Brain microvascular endothelial cell (primary cell): ENCODE measurements around the gene PLB1.

Experiments used
- DNase-seq: peaks from one replicate; pipeline ENCODE4 v3.0.0-alpha.2; 2020
- H3K27ac ChIP-seq: fragments of 250-450 bp; sonication (Bioruptor Pico); 2 replicates; pipeline ENCODE4 v1.5.1; 2020; ENCODE audit warnings: mild to moderate bottlenecking, moderate library complexity
- H3K27me3 ChIP-seq: fragments of 250-450 bp; sonication (Bioruptor Pico); replicated peaks from 2 replicates; pipeline ENCODE4 v1.5.1; 2020; ENCODE audit warnings: mild to moderate bottlenecking
- H3K36me3 ChIP-seq: fragments of 250-450 bp; sonication (Bioruptor Pico); replicated peaks from 2 replicates; pipeline ENCODE4 v1.5.1; 2020; ENCODE audit warnings: mild to moderate bottlenecking
- H3K4me3 ChIP-seq: 2 replicates; pipeline ENCODE4 v1.5.1; 2011; ENCODE audit warnings: low read depth, mild to moderate bottlenecking, control low read depth, low read length, moderate library complexity
- CTCF ChIP-seq: IDR thresholded peaks from 2 replicates; pipeline ENCODE4 v1.5.1; 2011; ENCODE audit warnings: low read depth, mild to moderate bottlenecking, moderate library complexity, low read length, control low read depth, inconsistent platforms; ENCODE audit errors: missing control alignments
- in situ Hi-C: cut with HindIII; loops from 2 replicates; pipeline ENCODE4 v1.10.0; 2017; ENCODE audit warnings: low sequenced_read_pairs, low pct_ligation_motif_present

The PLB1 gene

DNA sequence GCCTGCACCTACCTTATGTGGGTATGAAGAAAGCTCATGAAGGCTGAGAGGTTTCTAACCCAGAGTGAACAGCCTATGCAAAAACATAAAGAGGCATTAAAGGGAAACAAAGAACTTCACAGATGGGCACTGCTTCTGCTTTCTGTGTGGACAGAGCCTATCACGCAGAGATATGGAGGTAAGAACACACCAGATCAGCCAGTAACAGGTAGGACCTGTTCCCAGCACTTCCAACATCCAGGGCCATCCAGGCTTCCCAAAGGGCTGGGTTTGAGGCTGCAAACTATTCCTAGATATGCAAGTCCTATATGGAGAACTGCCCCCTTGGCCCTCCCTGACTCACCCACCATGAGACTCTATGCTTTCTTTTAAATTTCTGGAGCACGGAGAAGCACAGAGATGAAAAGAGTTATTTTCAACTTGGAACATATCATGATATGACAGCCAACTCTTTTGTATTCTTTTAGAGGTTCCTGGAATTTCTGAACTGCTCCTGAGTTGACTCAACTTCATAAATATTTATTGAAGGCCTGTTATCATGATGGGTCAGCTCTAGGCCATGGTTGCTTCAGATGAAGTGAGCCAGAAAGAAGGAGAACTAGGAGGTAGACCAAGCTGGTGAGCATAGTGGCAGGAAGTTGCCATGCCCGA, 178.3 kb downstream of the PLB1 start:
- Histone ChIP-seq H3K27me3 (no peaks in the 10 kb centered on the region), H3K36me3 (no peaks in the 10 kb centered on the region), H3K27ac (peak overlapping the region; percentile 49), H3K4me3 (no peak overlapping the region)
- in situ Hi-C loops = no loop called here
- peak; percentile 67 for DNase-seq
- no peak for TF ChIP-seq CTCF

- no peak for DNase-seq
- in situ Hi-C loops = no loop called here
Observed at GRCh38 chr2:28674713-28675068, 178.8 kb downstream of the PLB1 start.

DNA sequence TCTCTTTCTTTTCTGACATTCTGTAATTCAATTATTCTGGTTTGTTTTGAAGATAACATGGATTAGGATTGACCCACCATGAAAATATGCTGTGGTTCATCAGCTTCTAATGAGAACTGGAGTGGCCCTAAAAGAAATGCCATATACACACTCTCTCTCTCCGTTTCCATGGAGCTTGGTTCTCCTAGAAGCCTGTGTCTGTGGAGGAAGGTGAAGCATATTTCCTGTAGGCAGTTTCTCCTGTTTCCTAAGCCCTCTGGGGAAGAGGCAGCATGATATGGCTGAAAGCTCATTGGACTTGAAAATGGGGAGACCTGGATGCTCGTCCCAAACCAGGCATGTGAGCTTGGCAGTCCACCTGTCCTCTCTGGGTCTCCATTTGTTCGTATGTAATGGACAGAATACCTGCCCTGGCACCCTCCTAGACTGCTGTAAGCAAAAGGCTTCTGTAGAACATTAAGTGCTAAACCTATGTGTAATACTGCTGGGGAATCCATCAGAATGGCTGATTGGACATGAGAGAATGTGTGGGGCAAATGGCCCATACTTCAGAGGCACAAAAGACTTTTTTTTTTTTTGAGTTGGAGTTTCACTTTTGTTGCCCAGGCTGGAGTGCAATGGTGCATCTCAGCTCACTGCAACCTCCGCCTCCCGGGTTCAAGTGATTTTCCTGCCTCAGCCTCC, 180.4 kb downstream of the PLB1 start:
- no peak overlapping the region for H3K27ac ChIP-seq
- no peaks in the 10 kb centered on the region for H3K36me3 ChIP-seq
- no peak overlapping the region for H3K4me3 ChIP-seq
- no peaks in the 10 kb centered on the region for H3K27me3 ChIP-seq
- in situ Hi-C loops = no loop called here
- TF ChIP-seq CTCF = no peak
- no peak for DNase-seq

More at GRCh38 chr2:28674713-28675068, 178.8 kb downstream of the PLB1 start:
- no peak for TF ChIP-seq CTCF
- Histone ChIP-seq H3K27ac (peak overlapping the region; percentile 25), H3K36me3 (no peaks in the 10 kb centered on the region), H3K4me3 (no peak overlapping the region), H3K27me3 (no peaks in the 10 kb centered on the region)

- H3K4me3 ChIP-seq = no peak overlapping the region
- DNase-seq = no peak
- in situ Hi-C loops = no loop called here
- no peaks in the 10 kb centered on the region for H3K27me3 ChIP-seq
- H3K36me3 ChIP-seq = no peaks in the 10 kb centered on the region
- TF ChIP-seq CTCF = no peak
- H3K27ac ChIP-seq = no peak overlapping the region
Observed at GRCh38 chr2:28678175-28678855, 182.5 kb downstream of the PLB1 start.

DNA sequence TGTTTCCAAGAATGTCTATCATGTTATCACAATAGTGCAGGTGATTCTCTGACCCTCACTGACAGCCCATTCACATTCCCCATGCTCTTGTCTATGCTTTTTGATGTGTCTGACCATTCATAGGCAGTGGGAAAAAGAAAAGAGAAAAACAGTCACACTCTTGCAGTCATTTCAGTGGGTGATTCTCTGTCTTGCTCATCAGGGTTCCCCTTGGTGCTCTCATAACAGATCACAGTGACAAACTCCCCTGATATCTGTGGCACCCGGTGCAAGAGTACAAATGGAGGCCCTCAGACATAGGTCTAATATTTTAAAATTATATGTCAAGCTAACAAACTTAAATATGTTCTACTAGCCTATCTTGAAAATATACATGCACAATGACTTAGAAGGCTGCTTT, 183.1 kb downstream of the PLB1 start:
- in situ Hi-C loops = no loop called here
- H3K36me3 ChIP-seq = no peaks in the 10 kb centered on the region
- DNase-seq = no peak
- H3K27me3 ChIP-seq = no peaks in the 10 kb centered on the region
- H3K4me3 ChIP-seq = no peak overlapping the region
- no peak overlapping the region for H3K27ac ChIP-seq
- no peak for TF ChIP-seq CTCF
